GM23338 (cell line): ENCODE results near the gene AMZ1. TPM values are rescaled to one million over a fixed set of nuclear protein-coding genes. Genes with fewer than 3 reads are reported as not detected.
A peak's percentile ranks its signal among the peaks of the same experiment; 100 is the strongest.

Experiments
- ATAC-seq: fragments of 200-7000 bp; cut with Tn5 transposase; 3 replicates; pipeline ENCODE4 v1.9.1; 2020
- DNase-seq: peaks from one replicate; pipeline ENCODE4 v3.0.0-alpha.2; 2015; ENCODE audit warnings: low spot score
- H2AFZ ChIP-seq: fragments of 200-600 bp; sonication (generic); 2 replicates; pipeline ENCODE4 v1.8.0; 2016; ENCODE audit warnings: antibody characterized with exemption, mild to moderate bottlenecking, moderate library complexity
- H3F3A ChIP-seq: fragments of 200-600 bp; sonication (generic); replicated peaks from 2 replicates; pipeline ENCODE4 v1.8.0; 2017; ENCODE audit warnings: antibody characterized with exemption, mixed run types, low read depth
- H3K27ac ChIP-seq: fragments of 200-600 bp; sonication (generic); 2 replicates; pipeline ENCODE4 v1.6.1; 2016; ENCODE audit warnings: low read depth
- H3K27me3 ChIP-seq: fragments of 200-600 bp; sonication (generic); 2 replicates; pipeline ENCODE4 v1.8.0; 2016; ENCODE audit warnings: mild to moderate bottlenecking, mixed run types, moderate library complexity; ENCODE audit not compliant: insufficient read depth
- H3K36me3 ChIP-seq: fragments of 200-600 bp; sonication (generic); 2 replicates; pipeline ENCODE4 v1.8.0; 2016; ENCODE audit warnings: mild to moderate bottlenecking; ENCODE audit not compliant: insufficient read depth
- H3K4me1 ChIP-seq: fragments of 200-600 bp; sonication (generic); 2 replicates; pipeline ENCODE4 v1.8.0; 2016; ENCODE audit warnings: mild to moderate bottlenecking, moderate library complexity; ENCODE audit not compliant: insufficient read depth
- H3K4me2 ChIP-seq: fragments of 200-600 bp; sonication (generic); 2 replicates; pipeline ENCODE4 v1.7.1; 2017; ENCODE audit warnings: mixed run types
- H3K4me3 ChIP-seq: fragments of 200-600 bp; sonication (generic); 2 replicates; pipeline ENCODE4 v1.6.1; 2016; ENCODE audit warnings: mixed run types
- H3K79me2 ChIP-seq: fragments of 200-600 bp; sonication (generic); replicated peaks from 2 replicates; pipeline ENCODE4 v1.8.0; 2017; ENCODE audit warnings: mild to moderate bottlenecking; ENCODE audit not compliant: insufficient read depth
- H3K9me2 ChIP-seq: fragments of 200-600 bp; sonication (generic); 2 replicates; pipeline ENCODE4 v1.8.0; 2017; ENCODE audit not compliant: insufficient read depth
- H4K20me1 ChIP-seq: fragments of 200-600 bp; sonication (generic); replicated peaks from 2 replicates; pipeline ENCODE4 v1.8.0; 2017; ENCODE audit warnings: mild to moderate bottlenecking; ENCODE audit not compliant: insufficient read depth
- H3K27ac Mint-ChIP-seq: 2 replicates; pipeline ENCODE4 v1.8.0; 2020; ENCODE audit warnings: inconsistent platforms, mild to moderate bottlenecking, moderate library complexity, mixed read lengths
- H3K27me3 Mint-ChIP-seq: 3 replicates; pipeline ENCODE4 v1.8.0; 2022; ENCODE audit warnings: low read depth, mild to moderate bottlenecking, moderate library complexity, mixed read lengths, inconsistent platforms; ENCODE audit not compliant: insufficient read depth, poor library complexity
- H3K36me3 Mint-ChIP-seq: 3 replicates; pipeline ENCODE4 v1.8.0; 2021; ENCODE audit warnings: low read depth, mild to moderate bottlenecking, inconsistent platforms, moderate library complexity, mixed read lengths
- H3K4me1 Mint-ChIP-seq: 3 replicates; pipeline ENCODE4 v1.8.0; 2020; ENCODE audit warnings: mild to moderate bottlenecking, inconsistent platforms, mixed read lengths
- H3K4me3 Mint-ChIP-seq: 3 replicates; pipeline ENCODE4 v1.8.0; 2021; ENCODE audit warnings: moderate library complexity, mild to moderate bottlenecking, inconsistent platforms, mixed read lengths
- H3K9me3 Mint-ChIP-seq: 3 replicates; pipeline ENCODE4 v1.8.0; 2020; ENCODE audit warnings: moderate library complexity, mild to moderate bottlenecking, inconsistent platforms, mixed read lengths
- CREB1 ChIP-seq: fragments of 250-450 bp; sonication (Bioruptor Pico); IDR thresholded peaks from 2 replicates; pipeline ENCODE4 v1.5.0; 2020; ENCODE audit warnings: low read depth, mild to moderate bottlenecking, moderate library complexity
- ETS1 ChIP-seq: IDR thresholded peaks from 2 replicates; pipeline ENCODE4 v1.6.1; 2016; ENCODE audit warnings: antibody characterized with exemption
- EZH2 ChIP-seq: fragments of 200-600 bp; sonication (generic); IDR thresholded peaks from one replicate; pipeline ENCODE4 v1.8.0; 2017; ENCODE audit warnings: antibody characterized with exemption, mild to moderate bottlenecking, low read depth; ENCODE audit not compliant: unreplicated experiment
- JUNB ChIP-seq: IDR thresholded peaks from one replicate; pipeline ENCODE4 v1.6.1; 2016; ENCODE audit warnings: antibody characterized with exemption; ENCODE audit not compliant: unreplicated experiment
- POLR2AphosphoS5 ChIP-seq: IDR thresholded peaks from 2 replicates; pipeline ENCODE4 v1.6.1; 2016; ENCODE audit warnings: antibody characterized with exemption, low read depth
- ZNF114 ChIP-seq: fragments of 250-450 bp; sonication (Bioruptor Pico); IDR thresholded peaks from 2 replicates; pipeline ENCODE4 v1.5.0; 2020; ENCODE audit warnings: mild to moderate bottlenecking, moderate library complexity
- ZNF462 ChIP-seq: fragments of 250-450 bp; sonication (Bioruptor Pico); IDR thresholded peaks from 2 replicates; pipeline ENCODE4 v1.5.0; 2020; ENCODE audit warnings: mild to moderate bottlenecking, moderate library complexity
- polyA plus RNA-seq: library from polyadenylated mRNA; unstranded; fragments of >200 nt; fragmentation: Nextera tagmentation; extraction: Ambion mirVana; gene quantifications from 2 replicates; pipeline ENCODE4 v1.2.1, GENCODE V29; 2016
- total RNA-seq: library from RNA; depleted of rRNA; stranded (reverse); fragments of >200 nt; shearing (Covaris generic); gene quantifications from 2 replicates; pipeline ENCODE4 v1.2.3, GENCODE V29; 2014

AMZ1 gene
- total and polyA plus RNA-seq, 2 experiments from 2014 or later, result 0.73 to 4.5 TPM

- no peak for TF ChIP-seq ZNF114 (CRISPR knock-in tag)
- ATAC-seq, result no peak
- Mint-ChIP-seq H3K36me3 (peaks cover 3% of the 10 kb centered on the region; the same call in 1 of the 3 replicates), H3K27me3 (peaks cover 21% of the 10 kb centered on the region), H3K9me3 (no peaks in the 10 kb centered on the region), H3K4me3 (no peak overlapping the region), H3K4me1 (peaks cover 28% of the 10 kb centered on the region), H3K27ac (no peak overlapping the region)
- H3K36me3 ChIP-seq, result no peaks in the 10 kb centered on the region
- no peak for DNase-seq
- peaks cover 82% of the 10 kb centered on the region for H3K79me2 ChIP-seq
- H4K20me1 ChIP-seq, result peaks cover 16% of the 10 kb centered on the region
- H3F3A ChIP-seq, result peaks cover 3% of the 10 kb centered on the region; the same call in 1 of the 2 replicates
- no peak overlapping the region for H2AFZ ChIP-seq
- no peaks in the 10 kb centered on the region for H3K9me2 ChIP-seq
- peaks cover 14% of the 10 kb centered on the region; the same call in 1 of the 2 replicates for H3K4me1 ChIP-seq
- no peak overlapping the region for H3K4me3 ChIP-seq
- H3K27me3 ChIP-seq, result no peaks in the 10 kb centered on the region
- no peak overlapping the region for H3K4me2 ChIP-seq
- no peak overlapping the region for H3K27ac ChIP-seq
Observed at GRCh38 chr7:2639181-2639681, 48.8 kb upstream of the AMZ1 start.

- H4K20me1 ChIP-seq, result peaks cover 16% of the 10 kb centered on the region
- Mint-ChIP-seq H3K27me3 (peaks cover 20% of the 10 kb centered on the region), H3K9me3 (no peaks in the 10 kb centered on the region), H3K4me3 (no peak overlapping the region), H3K36me3 (peaks cover 3% of the 10 kb centered on the region; the same call in 1 of the 3 replicates), H3K27ac (no peak overlapping the region), H3K4me1 (peaks cover 31% of the 10 kb centered on the region)
- H3K27me3 ChIP-seq, result no peaks in the 10 kb centered on the region
- no peak overlapping the region for H2AFZ ChIP-seq
- H3F3A ChIP-seq, result peaks cover 4% of the 10 kb centered on the region; the same call in 1 of the 2 replicates
- H3K4me3 ChIP-seq, result no peak overlapping the region
- no peak for DNase-seq
- ATAC-seq, result no peak
- peaks cover 20% of the 10 kb centered on the region for H3K4me1 ChIP-seq
- H3K36me3 ChIP-seq, result no peaks in the 10 kb centered on the region
- no peak for TF ChIP-seq ZNF114 (CRISPR knock-in tag)
- no peak for TF ChIP-seq JUNB
- no peak overlapping the region for H3K4me2 ChIP-seq
- no peak overlapping the region for H3K27ac ChIP-seq
- H3K9me2 ChIP-seq, result no peaks in the 10 kb centered on the region
- peaks cover 79% of the 10 kb centered on the region for H3K79me2 ChIP-seq
Observed at GRCh38 chr7:2639695-2640481, 48.1 kb upstream of the AMZ1 start.

- Mint-ChIP-seq H3K9me3 (no peaks in the 10 kb centered on the region), H3K4me1 (peaks cover 33% of the 10 kb centered on the region), H3K27ac (peak overlapping the region; percentile 92), H3K27me3 (peaks cover 26% of the 10 kb centered on the region), H3K4me3 (no peak overlapping the region), H3K36me3 (peaks cover 2% of the 10 kb centered on the region; the same call in 1 of the 3 replicates)
- peaks cover 26% of the 10 kb centered on the region for H3K4me1 ChIP-seq
- no peak overlapping the region for H3K4me2 ChIP-seq
- no peaks in the 10 kb centered on the region for H3K27me3 ChIP-seq
- H3K36me3 ChIP-seq, result no peaks in the 10 kb centered on the region
- H2AFZ ChIP-seq, result no peak overlapping the region
- peaks cover 73% of the 10 kb centered on the region for H3K79me2 ChIP-seq
- no peak overlapping the region for H3K27ac ChIP-seq
- peaks cover 6% of the 10 kb centered on the region; the same call in 1 of the 2 replicates for H3F3A ChIP-seq
- peaks cover 12% of the 10 kb centered on the region for H4K20me1 ChIP-seq
- H3K4me3 ChIP-seq, result no peak overlapping the region
- ATAC-seq (no peak), DNase-seq (no peak)
- H3K9me2 ChIP-seq, result no peaks in the 10 kb centered on the region
- no peak for TF ChIP-seq ETS1
- no peak for TF ChIP-seq JUNB
- TF ChIP-seq EZH2, result no peak
- no peak for TF ChIP-seq ZNF462 (CRISPR knock-in tag)
- no peak for TF ChIP-seq ZNF114 (CRISPR knock-in tag)
- TF ChIP-seq POLR2AphosphoS5, result no peak
- TF ChIP-seq CREB1, result no peak
Observed at GRCh38 chr7:2640482-2640830, 47.5 kb upstream of the AMZ1 start.
